GM08714 (cell line): ENCODE results near the gene TGFB3.

ENCODE experiments used
- H3K4me3 ChIP-seq: fragments of 200-500 bp; sonication (Bioruptor generic); 2 replicates; pipeline ENCODE4 v1.5.1; 2014; ENCODE audit warnings: mild to moderate bottlenecking, low read length, inconsistent platforms
- ZNF274 ChIP-seq: IDR thresholded peaks from 2 replicates; pipeline ENCODE4 v1.6.1; 2012; ENCODE audit warnings: mild to moderate bottlenecking, low read depth, low read length

Gene TGFB3

DNA sequence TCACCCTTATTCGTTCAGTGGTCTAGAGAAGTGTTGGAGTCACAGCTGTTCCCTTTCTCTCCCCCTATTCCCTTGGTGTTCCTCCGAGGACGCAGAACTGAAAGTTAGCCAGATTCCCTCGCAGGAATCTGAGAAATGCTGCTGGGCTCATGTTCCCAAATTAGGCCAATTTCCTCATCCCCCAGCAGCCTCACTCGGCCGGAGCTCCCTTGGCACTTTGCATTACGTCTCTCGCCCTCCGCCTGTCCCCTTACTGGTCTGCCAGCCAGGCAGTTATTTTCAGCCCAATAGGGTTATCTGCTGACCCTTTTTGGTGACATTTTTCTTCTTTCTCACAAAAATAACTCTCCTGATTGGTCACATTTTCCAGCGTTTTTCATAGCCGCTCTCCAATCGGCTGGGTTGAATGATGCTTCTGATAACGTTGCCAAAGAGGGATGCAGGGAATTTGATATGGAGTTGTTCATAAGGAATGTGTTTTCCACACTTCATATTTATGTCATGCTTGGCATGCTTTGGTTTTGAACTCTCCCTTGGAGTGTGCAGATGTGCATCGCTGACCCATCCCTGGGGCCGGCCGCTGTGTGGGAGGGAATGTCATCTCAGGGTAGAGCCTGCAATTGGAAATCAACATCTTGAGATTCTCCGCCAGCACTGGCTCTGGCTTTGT, 13.7 kb upstream of the TGFB3 start:
- H3K4me3 ChIP-seq, result no peak overlapping the region
- no peak for TF ChIP-seq ZNF274

DNA sequence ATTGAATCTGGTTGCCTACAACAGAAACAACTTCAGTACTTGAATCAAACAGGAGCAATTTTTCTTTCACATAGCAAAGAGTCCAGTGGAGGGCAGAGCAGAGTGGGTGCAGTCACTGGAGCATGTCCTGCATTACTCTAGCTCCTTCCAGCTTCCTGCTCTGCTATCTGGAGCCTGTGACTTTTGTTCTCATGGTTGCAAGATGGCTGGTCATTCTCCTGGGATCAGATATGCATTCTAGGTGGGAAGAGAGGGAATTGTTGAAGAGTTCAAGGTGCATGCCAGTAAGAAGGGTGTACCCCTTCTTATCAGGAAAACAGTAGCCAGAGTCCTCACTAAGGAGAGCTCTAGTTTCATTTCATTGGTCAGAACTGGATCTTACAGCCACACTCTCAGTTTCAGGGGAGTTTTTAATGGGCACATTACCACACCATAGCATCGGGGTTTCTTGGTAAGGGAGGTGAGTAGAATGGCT, 11.8 kb upstream of the TGFB3 start:
- H3K4me3 ChIP-seq, result no peak overlapping the region
- TF ChIP-seq ZNF274, result no peak

DNA sequence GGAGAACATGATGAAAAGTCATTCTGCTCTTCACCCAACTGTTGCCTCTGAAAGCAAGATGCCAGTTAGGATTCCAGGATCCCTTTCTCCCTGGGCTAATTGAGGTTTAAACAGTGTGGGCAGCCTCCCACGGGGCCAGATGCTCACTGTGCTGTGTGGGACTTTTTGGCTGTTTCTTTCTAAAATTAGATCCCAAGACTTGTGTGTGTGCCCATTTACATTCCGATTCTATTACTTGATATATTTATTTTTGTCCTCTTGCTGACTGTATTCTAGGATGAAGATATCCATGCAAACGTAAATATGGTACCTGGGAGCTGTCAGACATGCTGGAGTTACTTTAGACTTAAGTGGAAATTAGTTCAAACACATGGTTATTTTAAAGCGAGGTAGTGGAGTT, 10.0 kb upstream of the TGFB3 start:
- no peak for TF ChIP-seq ZNF274
- H3K4me3 ChIP-seq, result no peak overlapping the region

DNA sequence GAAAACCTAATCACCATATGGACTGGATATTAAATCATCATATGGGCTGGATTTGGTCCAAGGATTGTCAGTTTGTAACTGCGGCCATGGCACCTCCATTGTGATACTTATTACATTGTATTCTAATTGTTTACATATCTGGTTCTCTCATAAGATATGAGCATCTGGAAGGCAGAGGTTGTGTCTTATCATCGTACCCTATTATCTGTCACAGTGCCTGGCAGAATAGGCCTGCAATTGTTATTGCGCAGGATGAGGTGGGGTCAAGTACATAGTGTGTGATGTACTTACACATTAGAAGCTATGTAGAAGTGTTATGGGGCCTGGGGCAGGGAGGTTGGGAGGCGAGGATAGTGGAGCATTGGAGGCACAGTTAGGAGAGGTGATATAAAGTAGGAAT, 8.5 kb upstream of the TGFB3 start:
- H3K4me3 ChIP-seq, result no peak overlapping the region
- TF ChIP-seq ZNF274, result no peak

DNA sequence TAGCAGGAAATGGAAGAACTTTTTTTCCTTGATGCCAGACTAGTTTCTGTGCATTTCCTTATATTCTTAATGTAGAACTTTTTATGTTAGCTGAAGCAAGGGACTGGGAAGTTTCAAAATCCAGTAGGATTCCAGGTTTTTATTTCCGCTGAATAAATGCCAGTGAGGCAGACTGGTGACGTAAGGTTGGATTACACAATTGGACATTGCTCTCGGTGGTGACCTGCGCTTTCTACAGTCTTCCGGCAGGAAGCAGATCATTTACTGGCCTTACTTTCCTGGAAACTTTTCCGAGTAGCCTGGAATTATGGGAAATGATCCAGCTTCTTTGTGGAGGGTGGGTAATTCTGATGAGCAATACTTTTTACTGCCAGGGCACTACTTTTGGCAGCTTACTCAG, 7.3 kb upstream of the TGFB3 start:
- no peak overlapping the region for H3K4me3 ChIP-seq
- TF ChIP-seq ZNF274, result no peak

DNA sequence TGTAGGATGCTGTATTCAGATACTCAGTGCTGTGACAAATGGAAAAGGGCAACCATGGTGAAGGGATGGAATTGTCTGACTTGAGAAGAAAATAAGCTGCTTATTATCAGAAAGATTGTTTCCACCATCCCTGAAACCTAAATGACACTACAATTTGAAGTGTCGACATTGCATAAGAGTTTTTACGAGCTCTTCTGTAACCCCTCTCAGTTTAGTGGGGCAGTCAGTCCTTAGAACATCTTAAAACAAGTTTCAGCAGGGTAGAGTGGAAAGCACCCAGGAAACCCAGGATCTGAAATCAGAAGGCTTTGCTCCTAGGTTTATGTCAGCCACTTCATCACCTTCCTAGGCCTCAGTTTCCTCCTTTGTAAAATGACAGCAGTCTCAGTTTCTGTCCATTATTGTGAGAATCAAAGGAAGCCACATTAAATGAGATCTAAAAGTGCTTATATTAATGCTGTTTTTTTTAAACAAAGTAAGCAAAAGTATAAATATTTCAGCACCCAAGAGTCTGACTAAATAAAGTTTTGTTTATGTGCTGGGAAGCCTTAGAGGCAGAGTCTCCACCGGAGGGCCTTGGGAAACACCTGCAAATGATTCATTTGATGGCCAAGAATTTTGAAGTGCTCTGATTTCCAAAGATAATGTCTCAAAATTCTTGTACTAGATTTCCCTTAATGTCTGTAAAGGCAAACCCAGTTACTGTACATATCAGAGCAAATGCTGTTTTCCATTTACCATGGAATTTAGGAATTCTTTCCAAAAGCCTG, 5.6 kb upstream of the TGFB3 start:
- no peak for TF ChIP-seq ZNF274
- H3K4me3 ChIP-seq, result no peak overlapping the region

DNA sequence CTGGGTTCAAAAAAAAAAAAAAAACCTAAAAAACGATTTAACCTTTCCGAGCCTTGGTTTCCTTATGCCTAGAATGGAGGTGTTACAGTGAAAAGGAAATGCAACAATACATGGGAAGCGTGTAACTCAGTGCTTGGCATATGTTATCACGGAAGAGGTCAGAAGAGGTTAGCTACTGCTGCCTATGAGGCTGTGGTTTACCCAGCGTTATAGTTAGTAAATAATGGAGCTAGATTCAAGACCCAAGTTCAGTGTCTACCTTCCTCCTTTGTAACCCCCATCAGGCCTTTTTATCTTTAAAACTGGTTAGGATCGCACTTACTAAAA, 4.6 kb upstream of the TGFB3 start:
- peak overlapping the region; percentile 79 for H3K4me3 ChIP-seq
- no peak for TF ChIP-seq ZNF274

DNA sequence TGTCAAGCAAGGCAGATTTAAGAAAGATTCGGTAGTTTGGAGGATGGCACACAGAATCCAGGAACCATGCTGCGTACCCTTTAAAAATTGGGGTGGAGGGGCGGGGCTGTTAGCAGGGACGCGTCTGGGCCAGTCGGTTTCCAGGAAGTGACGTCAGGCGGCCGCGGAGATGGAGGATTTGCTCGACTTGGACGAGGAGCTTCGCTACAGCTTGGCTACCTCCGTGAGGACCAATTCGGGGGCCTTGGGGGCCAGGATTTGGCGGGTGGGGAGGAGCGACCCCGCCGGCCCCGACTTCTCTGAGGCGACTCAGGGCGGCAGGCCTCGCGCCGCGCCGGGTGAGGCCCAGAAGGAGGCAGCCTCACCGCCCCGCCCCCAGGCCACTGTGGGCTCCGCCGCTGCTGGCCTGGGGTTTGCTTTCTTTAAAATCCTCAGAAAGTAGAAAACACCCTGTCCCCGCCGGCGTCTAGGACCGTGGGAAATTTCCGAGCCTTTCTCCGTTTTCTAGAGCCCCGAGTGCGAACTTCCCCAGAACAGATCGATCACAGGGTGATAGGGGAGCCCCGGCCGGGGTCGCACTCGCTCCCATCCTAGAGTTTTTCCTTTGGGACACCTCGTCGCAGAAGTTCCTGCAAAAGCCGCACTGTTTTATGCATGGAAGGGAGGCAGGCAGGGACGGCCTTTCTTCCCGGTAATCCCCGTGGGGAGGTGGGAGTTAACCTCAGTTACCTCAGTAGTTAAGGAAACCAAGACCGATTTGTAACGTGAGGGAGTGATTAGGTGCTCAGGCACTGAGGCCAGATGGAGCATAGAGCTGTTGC, 4.0 kb upstream of the TGFB3 start, which contains the start of gene IFT43:
TSS of gene IFT43 (plus strand) at position 146 of the 821 bp plus-strand sequence. CDS start at position 170, 24 bp downstream.
- no peak for TF ChIP-seq ZNF274
- H3K4me3 ChIP-seq, result peak within 1 kb of the TSS; percentile 79

DNA sequence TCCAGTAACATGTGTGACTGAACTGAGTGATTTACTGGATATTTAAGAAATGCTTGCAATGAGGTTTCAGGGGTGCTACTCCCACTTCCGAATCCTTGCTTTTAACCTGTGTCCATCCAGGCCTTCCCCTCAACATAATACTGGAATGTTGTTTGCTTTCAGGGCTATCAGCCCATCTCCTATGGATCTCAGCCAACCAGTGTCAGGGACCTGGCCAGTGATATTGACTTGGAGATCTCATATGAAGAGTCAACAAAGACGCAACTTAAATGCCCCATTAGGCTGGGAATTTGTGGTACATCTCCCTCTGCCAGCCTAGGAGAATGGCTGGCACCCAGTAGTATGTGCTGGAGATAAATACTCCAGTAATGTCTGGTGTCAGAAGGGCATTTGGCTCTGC, 2.9 kb upstream of the TGFB3 start:
- H3K4me3 ChIP-seq, result no peak overlapping the region
- no peak for TF ChIP-seq ZNF274

DNA sequence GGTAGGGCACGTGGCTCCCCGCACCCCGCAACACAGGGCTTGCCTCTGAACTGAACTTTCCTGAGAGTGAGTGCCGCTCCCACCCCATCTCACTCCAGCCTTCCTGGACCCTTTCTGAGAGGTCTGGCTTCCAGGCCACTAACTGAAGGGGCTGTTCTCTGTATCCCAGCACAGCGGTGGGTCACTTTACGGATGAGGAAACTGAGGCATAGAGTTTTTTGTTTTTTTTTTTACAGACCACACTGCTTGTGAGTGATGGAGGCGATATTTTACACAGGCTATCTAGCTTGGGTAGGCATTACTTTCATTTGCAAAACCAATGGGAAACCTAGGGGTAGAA, 1.2 kb upstream of the TGFB3 start:
- no peak for TF ChIP-seq ZNF274
- H3K4me3 ChIP-seq, result peak overlapping the region; percentile 3; the same call in 1 of the 2 replicates

DNA sequence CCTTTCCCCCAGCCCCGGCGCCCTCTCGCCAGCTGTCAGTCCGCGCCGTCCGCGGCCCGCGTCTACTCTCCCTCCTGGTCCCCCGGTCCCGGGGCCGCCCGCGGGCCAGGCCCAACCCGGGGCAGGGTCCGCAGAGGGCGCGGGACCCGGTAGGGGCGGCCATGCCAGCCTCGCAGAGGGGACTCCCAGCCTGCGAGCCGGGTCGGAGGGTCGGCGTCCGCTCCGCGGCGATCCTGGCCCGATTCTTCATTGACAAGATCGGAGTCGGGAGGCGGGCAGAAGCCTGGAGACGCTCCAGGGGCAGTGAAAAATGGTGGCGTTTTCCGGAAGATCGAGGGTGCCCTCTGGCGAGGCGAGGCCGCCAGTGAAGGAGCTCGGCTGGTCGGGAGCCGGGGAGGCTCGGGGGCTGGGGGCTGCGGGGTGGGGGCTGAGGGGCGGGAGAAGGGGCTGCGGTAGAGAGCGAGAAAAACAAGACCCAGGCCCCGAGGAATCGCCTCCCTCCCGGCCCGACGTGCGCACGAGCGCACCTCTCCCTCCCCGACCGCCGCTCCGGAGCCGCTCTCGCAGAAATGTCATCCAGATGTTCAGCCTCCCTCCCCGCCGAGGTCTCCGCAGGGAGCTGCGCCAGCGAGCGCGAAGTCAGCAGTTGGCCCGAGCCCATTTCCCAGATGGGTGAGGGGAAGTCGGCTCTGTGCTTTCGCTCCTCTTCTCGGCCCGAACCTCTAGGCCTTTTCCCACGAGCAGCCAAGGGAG, 647 bp upstream of the TGFB3 start:
- no peak for TF ChIP-seq ZNF274
- peak overlapping the region; percentile 82; the same call in 1 of the 2 replicates for H3K4me3 ChIP-seq

DNA sequence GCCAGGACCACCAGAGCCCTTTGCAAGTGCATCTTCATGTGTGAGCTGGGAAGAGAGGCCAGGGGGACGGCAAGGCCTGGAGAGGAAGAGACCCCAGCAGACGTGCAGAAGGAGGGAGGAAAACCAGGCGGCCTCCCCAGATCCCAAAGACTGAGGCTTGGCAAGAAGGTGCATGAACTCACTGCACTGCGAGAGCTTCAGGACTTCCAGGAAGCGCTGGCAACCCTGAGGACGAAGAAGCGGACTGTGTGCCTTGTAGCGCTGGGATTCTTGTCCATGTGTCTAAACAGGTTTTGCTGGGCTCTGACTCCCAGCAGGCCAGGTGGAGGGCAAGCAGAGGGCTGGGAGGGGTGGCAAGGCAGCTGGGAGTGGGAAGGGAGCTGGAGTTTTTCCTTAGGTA, 939 bp downstream of the TGFB3 start:
- H3K4me3 ChIP-seq, result no peak overlapping the region
- TF ChIP-seq ZNF274, result no peak

DNA sequence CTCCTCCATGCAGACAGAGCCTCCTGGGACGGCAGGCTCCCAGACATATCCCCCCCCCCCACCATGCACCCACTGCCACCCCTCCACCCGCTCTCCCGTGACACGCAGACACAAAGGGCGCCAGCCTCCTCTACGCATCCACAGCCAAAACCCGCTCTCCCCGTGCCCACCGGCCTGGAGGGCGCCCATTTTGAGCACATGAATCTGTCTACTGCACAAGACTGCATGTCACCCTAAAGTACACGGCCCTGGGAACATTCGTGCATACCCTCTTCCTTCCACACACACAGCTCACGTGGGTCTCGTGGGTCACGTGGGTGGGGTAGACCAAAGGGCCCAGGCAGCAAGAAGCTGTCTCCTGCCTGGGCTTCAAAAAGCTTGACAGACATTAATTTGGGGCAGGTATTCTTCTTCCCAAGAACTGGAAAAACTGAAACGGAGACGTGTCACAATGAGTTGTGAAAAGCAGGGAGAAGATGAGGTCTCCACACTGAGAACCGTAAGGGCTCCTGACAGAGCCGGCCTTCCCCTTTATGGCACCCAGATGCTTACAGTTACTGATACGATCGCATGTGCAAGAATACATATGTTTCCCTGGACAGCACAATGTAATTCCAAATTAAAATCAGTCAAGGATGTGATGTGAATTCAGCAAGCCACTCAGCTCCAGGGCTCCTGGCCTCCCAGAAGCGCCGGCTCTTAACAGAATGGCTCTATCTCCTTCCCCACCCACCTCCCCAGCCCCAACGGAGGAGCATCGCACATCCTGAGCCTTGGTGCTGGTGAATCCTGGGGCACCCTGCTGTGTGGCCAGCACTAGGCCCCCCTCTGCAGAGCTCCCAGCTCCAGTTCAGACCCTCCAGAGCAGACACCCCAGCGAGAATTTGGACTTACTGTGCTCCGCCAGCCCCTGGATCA, 1.9 kb downstream of the TGFB3 start:
- TF ChIP-seq ZNF274, result no peak
- no peak overlapping the region for H3K4me3 ChIP-seq

DNA sequence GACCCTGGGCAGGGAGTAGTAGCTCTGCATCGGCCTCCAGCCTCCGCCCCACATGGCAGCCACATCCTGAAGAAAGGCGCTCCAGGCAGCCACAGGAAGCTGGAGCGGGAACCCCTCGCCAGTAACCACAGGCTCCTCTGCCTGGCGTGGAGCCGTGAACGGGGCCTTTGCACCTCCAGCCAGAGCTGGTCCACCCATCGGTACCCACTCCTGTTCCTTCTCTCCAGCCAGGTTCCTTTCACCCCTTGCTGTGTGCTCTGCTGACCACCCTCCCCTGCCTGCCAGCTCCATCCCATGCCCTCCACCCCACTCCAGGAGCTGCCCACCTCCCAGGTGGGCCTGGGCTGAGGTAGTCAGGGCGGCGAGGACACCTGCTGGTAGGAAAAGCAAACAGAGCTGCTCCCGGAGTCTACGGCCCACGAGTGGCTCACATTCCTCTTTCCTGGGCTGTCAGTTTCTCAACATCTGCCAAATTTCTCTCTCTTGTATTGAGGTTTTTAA, 2.7 kb downstream of the TGFB3 start:
- no peak overlapping the region for H3K4me3 ChIP-seq
- no peak for TF ChIP-seq ZNF274
